DMS153 (cell line): ENCODE results near the gene NUB1.
A peak's percentile ranks its signal among the peaks of the same experiment; 100 is the strongest.

Experiments
- DNase-seq: peaks from one replicate; lab custom pipeline; 2025; lab: John Stamatoyannopoulos, UW

The NUB1 gene

GRCh38 chr7:151313857-151314256 is 27.8 kb upstream of the NUB1 start:
- no peak for DNase-seq

- DNase-seq = no peak
These were observed 27.2 kb upstream of the NUB1 start for GRCh38 chr7:151314401-151314800.

- peak; percentile 7 for DNase-seq
These were observed 26.5 kb upstream of the NUB1 start for GRCh38 chr7:151315038-151315655.

DNA sequence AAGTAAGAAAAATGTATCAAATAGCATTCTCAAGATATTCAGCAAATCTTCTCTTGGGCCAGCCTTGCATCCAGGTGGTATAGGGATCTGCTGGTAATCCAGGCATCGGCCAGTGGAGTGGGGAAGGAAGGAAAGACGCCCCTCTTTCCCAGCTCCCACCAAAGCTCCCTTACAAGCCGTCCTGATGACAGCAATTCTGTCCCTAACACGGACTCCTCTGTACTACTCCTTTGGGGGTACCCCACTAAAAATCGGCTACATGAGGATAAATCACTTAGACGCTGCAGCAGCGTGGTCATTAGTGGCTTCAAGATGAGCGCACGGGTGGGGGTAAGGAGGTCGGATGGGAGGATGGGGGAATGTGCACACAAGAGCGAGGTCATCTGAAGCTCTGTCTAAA is 24.7 kb upstream of the NUB1 start:
- DNase-seq = no peak

DNA sequence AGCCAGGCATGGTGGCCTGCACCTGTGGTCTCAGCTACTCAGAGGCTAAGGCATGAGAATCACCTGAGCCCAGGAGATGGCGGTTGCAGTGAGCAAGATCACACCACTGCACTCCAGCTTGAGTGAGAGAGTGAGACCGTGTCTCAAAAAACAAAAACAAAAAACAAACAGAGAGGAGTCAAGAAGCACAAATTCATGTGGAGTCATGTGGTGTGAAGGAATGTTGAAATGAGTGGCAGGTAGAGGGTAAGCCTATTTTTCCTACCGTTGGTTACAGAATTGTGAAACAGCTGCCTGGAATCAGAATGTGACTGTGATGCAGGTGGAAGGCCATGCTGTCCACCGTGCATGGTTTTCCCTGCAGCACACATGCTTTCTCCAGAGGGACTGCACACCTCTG is 23.7 kb upstream of the NUB1 start:
- no peak for DNase-seq

GRCh38 chr7:151319189-151319588 is 22.4 kb upstream of the NUB1 start:
- no peak for DNase-seq

- no peak for DNase-seq
These were observed 21.3 kb upstream of the NUB1 start for GRCh38 chr7:151320263-151320845.

GRCh38 chr7:151321341-151321740 is 20.3 kb upstream of the NUB1 start:
- no peak for DNase-seq

DNA sequence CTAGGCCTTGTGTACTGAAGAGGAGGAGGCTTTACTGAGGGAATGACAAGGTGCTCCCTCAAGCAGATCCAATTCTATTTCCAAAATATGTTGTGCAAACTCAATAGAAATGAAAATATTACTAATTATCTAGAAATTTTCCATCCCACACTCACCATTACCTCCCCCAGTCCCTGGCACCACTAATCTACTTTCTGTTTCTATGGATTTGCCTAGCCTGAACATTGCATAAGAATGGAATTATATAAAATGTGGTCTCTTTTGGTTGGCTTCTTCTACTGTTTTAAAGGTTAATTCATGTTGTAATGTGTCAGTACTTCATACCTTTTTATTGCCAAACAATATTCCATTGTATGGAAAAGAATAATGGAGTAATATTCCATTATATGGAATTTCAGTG is 18.7 kb upstream of the NUB1 start:
- DNase-seq = no peak

GRCh38 chr7:151327022-151327421 is 14.6 kb upstream of the NUB1 start:
- no peak for DNase-seq

DNA sequence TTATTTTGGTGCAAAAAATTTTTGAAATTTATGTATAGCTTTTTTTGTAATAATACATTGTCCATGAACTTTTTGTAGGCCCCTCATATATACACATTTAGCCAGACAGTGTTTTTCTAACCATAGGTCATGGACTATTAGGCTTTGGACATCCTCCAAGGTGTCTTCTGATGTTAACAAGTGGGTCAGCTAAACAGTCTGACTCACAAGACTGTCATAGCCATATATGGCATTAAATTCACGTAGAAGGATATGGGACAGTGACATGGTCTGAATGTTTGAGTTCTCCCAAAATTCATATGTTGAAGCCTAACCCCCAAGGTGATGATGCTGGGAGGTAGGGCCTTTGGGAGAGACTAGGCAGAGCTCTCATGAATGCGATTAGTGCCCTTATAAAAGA is 14.0 kb upstream of the NUB1 start:
- DNase-seq = no peak

DNA sequence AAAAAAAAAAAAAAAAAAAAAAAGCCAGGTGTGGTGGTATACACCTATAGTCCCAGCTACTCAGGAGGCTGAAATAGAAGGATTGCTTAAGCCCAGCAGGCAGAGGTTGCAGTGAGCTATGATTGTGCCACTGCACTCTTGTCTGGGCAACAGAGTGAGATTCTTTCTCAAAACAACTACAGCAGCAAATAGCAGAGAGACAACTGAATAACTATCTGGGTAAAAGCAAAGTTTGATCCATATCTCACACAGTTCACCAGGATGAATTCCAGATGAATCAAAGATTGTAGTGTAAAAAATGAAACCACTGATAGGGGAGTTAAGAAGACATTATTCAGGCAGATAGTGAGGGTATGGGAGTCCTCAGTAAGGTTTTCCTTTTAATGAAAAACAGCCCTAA is 11.4 kb upstream of the NUB1 start:
- DNase-seq = no peak

- no peak for DNase-seq
These were observed 11.0 kb upstream of the NUB1 start for GRCh38 chr7:151330661-151331060.

GRCh38 chr7:151334628-151335027 is 7.0 kb upstream of the NUB1 start:
- DNase-seq = no peak

DNA sequence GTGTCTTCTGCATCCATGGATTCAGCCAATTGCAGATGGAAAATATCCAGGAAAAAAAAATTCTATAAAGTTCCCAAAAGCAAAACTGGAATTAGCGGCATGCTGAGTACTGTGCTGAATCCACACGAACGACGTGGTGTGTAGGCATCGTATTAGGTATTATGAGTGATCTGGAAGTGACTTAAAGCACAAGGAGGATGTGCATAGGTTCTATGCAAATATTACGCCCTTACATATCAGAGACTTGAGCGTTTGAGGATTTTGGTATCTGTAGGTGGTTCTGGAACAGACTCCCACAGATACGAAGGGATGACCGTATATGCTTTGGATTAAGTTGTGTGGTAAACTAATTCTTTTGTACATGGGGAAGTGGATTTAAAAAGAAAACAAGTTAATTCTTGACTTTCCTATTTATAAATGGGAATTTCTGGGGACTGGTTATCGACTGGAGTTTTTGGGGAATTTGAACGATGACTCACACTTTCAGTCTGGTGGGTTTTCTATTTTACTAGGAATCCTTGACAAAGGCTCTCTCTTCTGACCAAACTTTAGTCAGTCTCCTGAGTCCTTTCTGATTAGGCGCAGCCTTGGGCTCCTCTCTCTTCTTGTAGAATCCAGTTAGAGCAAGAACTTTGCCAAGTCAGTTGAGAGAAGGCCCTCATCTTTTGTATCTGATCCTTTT is 5.4 kb upstream of the NUB1 start:
- no peak for DNase-seq

DNA sequence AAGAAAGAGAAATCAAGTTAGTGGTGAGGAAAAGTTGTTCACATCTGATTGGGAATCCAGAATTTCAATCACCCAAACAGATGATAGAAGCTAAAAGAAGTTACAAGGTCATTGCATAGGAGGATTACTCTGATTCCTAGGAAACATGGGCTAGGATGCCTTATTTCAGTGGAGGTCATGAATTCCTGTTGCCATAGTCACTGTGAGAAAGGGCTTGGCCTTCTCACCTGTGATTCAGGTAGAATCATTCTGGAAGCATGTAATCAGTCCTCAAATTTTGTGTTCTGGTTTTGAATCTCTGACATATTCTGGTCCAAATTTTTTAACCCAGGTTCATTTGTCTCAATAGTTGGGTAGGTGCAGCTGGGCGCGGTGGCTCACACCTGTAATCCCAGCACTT is 4.3 kb upstream of the NUB1 start:
- no peak for DNase-seq

DNA sequence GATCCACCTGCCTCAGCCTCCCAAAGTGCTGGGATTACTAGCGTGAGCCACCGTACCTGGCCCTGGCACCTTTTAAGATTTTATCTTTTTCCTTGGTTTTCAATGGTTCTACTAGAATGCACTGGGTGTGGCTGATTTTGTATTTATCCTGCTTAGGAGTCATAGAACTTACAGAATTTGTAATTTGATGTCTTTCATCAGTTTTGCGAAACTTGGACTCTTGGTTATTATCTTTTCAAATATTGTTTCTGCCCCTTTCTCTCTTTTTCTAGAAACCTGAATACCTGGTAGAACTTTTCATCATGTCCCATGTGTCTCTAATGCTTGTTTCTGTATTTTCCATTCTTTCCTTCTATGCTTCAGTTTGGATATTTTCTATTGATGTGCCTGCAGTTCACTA is 2.8 kb upstream of the NUB1 start:
- no peak for DNase-seq

- DNase-seq = no peak
These were observed 1.8 kb upstream of the NUB1 start for GRCh38 chr7:151339651-151340382.

- DNase-seq = no peak
These were observed 737 bp upstream of the NUB1 start for GRCh38 chr7:151340794-151341356.

- no peak for DNase-seq
These were observed 562 bp downstream of the NUB1 start for GRCh38 chr7:151342102-151342646.

DNA sequence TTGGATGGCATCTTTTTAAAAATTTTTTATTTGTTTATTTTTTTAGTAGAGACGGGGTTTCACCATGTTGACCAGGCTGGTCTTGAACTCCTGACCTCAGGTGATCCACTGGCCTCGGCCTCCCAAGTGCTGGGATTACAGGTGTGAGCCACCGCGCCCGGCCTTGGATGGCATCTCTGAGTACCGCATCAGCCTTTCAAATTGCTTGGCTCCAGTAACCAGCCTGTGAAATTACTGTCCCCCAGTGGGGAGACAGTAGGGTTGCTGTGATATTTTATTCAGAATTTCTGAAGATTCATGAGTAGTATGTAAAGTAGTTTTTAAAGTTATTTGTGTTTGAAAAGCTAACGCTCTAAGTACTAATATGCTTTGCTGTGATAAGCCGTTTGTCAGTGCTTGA is 1.2 kb downstream of the NUB1 start:
- DNase-seq = no peak

DNA sequence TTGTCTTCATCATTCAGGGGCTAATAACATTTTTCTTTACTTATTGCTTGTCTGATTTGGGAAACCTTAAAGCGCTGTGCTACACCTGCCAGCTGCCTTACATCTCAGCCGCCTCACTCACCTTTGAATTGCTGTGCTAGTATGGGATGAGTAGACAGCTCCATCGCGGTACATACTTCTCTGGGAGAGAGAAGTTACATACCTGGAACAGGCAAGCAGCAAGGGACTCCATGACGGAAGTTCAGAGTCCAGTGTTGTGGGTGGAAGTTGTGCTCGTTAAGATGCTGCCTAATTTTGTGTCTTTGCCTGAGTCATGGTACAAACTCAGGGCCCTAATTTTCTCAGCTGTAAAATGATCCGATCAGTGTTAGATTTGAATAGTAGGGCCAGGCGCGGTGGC is 1.9 kb downstream of the NUB1 start:
- no peak for DNase-seq
